NCI-H446 (cell line): ENCODE results near the gene CSKMT.
"Not testable (repeated sequence)": the region's sequence is repeated elsewhere in the genome, so short reads cannot be mapped to it uniquely, and the experiment has no call there.

ENCODE experiments used
- DNase-seq, 2 experiments: peaks; one replicate each; lab custom pipeline; 2025; lab: John Stamatoyannopoulos, UW

The CSKMT gene

DNA sequence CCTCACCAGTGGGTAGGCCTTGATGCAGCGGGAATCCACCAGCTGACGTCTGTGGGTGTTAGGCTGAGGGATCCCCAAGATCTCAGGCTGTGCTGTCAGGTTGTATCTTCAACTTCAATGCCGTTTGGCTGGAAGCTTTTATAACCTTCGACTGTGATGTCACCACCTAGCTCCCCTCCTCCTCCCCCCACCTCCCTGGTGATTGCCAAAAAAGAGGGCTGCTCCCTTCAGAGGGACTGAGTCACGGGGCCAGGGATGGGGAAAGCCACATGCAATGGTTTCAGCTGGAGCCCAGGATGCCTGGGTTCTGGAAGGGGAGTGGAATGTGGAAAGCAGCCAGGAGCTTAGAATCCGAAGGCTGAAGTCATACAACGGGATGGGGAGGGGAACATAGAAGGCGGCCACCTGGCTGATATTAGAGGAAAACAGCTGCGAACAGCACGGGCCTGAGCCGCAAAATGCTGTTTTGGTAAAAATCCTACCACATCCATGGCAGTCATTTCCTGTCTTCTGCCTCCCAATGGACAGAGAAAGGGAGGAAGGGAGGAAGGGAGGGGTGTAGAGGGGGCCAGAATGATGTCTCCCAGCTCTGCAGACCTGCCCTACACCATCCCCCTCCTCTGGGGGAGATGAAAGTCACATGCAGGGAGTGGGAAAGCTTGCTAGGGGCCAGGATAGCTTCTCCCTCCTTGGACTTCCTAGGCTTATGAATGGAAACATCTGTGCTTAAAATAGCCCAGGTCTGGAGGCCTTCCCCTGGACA is 24.5 kb downstream of the CSKMT start, which contains the start of gene LRRN4CL:
LRRN4CL (minus strand) TSS at position 110 of the 763 bp plus-strand sequence. CDS start 1,022 bp downstream, outside the sequence.
- no peak for DNase-seq

DNA sequence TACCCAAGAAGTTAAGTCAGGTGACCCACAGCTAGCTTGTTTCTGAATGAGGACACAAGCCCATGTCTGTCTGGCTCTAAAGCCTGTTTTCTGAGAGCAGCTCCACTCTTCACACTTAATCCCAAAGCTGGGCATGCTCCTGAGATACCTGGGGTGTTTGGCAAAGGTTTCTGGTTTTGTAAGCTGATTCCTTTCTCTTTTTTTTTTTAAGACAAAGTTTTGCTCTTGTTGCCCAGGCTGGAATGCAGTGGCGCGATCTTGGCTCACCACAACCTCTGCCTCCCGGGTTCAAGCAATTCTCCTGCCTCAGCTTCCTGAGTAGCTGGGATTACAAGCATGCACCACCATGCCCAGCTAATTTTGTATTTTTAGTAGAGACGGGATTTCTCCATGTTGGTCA is 28.5 kb downstream of the CSKMT start:
- not testable (repeated sequence) for DNase-seq

DNA sequence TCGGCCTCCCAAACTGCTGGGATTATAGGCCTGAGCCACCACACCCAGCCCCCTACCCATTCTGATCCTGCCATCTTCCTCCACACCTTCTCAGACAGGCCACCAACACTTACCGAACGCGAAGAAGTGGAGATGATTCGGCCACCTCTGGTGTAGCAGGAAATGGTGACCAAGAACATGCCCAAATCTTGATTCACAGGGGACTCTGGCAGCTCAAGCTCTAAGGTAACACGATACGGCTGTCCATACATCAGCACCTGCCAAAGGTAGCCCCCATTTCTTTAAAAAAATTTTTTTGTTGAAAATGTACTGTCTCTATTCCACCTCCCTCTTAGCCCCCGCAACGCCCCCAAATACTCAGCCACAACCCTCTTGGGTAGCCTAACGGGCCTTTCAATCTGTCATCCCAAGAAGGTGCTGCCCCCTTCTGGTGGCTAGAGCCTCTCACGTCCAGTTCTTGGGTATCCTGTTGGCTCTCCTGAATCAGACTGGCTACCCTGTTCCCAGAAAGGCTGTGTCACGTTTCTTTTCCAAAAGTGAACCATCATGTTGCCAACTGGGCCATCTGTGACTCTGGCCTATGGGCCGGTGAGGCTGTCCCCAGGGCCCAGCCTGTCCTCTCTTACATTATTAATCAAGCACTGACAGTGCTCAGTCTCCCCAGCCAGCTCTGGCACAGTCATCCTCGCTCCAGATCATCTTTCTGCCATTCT is 29.5 kb downstream of the CSKMT start:
- DNase-seq: peak; percentile 48 to 78

DNA sequence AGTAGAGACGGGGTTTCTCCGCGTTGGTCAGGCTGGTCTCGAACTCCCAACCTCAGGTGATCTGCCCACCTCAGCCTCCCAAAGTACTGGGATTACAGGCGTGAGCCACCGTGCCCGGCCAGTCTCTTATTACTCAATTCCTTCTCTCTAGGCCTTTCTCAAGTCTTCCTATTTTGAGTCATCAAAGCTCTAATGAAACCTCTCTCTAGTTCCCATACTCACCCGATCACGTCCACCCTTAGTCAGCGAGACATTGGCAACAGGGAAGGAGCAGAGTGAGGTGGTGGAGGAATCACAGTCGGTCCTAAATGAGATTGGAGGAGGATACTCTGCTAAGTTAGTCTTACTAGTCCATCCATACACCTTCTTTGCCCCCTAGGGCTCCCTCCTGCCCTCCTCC is 37.1 kb downstream of the CSKMT start:
- no peak for DNase-seq

DNA sequence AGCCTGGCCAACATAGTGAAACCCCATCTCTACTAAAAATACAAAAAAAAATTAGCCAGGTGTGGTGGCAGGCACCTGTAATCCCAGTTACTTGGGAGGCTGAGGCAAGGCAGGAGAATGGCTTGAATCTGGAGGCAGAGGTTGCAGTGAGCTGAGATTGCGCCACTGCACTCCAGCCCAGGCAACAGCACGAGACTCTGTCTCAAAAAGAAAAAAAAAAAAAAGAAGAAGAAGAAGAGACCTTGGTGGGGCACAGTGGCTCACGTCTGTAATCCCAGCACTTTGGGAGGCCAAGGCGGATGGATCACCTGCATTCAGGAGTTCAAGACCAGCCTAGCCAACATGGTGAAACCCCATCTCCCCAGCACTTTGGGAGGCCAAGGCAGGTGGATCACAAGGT is 38.8 kb downstream of the CSKMT start:
- DNase-seq: not testable (repeated sequence)

DNA sequence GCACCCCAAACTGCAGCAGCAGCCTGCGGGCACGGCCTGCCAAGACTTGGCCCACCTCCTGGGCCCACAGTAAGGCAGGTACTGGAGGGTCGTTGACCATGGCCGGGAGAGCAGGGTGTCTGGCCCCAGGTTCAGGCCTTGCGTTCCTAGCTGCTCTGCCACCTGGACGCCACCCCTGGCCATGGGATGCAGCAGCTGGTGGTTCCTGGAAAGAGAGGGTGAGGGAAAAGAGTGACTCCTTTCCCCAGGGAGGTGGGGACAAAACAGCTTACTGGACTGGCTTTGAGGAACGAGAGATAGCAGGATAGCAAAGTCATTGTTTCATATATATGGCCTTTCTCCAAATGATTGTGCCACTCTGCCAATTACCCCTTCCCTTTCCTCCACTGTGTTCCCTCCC is 40.3 kb downstream of the CSKMT start:
- no peak for DNase-seq

DNA sequence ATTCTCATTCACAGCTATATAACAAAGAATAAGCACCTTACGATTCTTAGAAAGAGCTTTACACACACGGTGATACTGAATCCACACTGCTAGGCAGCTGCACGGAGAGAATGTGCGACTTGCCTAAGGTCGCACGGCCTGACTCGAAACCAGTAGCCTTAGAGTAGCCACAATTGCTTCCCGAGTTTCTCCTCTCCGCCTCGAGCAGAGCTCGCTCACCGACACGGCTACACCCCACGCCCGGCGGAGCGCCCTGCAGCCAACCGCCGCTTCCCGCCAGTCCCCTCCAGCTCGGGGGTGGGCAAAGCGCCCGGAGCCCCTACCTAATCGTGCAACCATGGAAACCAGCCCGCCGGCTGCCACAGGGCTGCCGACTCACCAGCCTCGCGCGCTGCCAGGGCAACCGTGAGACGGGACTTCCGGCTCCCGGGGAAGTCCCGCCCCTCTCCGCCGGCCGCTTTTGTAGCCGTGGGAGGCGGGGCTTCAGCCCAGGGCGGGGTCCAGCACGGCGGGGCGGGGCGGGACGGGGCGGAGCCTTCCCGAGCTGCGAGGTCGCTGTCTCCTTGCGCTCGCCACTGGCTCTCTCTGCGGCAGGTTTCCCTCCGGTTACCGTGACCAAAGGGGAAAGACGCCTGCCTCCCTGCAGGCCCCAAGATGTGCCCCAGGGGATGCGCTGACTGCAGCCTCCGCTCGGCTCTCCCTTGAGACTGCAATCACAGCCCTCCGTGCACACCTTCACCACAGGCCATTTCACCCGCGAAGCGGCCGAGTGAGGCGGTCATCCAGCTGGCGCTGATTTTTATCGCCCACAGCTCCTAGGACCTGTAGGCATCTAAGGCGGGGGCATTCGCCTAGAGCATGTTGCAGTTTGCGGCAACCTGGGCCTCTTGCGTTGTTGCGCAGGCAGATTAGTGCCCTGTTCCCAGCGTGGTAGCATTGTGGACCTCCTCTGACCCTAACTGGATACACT is 41.1 kb downstream of the CSKMT start:
- DNase-seq: peak; percentile 94 to 98

DNA sequence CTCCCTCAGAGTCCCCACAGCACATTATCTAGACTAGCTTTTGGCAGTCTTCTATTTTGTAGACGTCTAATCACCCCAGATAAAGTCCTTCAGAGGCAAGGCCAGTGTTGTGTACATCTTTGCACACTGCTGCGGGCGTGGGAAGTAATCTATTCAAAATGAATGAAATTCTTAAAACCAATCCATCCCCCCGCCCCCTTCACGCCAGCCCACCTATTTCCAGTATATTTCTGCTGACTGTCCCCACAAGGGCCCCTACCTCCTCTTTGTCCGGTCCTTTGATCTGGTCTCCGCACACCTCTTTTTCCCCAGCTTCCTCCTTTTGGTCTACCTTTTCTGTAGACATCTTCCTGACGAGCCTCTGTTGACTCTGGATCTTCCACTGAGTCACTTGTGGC is 41.7 kb downstream of the CSKMT start:
- DNase-seq: no peak

DNA sequence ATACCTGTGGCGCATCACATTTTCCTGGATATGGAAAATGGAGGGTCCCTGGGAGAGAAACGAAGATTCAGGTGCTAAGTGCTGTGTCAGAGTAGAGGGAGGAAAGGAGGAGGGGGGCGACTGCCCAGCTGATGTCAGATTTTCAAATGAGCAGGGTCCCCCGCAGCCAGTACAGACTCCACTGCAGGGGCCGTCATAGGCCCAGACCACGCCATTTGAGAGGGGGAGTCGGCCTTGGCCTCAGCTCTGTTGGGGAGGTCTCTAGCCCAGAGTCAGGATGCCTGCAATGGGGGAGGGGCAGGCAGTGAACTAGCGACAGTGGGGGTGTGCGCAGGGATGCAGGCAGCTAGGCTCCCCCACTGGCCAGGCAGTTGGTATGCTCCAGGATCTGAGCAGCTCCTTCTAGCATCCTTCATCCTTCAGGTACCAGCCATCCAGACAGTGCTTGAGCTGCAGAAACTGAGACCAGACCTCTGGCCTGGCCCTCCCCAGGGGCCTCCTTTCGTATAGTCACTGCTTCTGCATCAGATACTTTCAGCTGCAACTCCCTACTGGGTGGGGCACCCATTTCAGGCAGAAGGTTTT is 42.3 kb downstream of the CSKMT start, which contains the start of the genes BSCL2 and GNG3:
BSCL2 (minus strand) TSS at position 148 of the 585 bp plus-strand sequence. CDS start 229 bp downstream, outside the sequence.
GNG3 (plus strand) TSS at position 400 of the 585 bp plus-strand sequence. CDS start 620 bp downstream, outside the sequence.
- DNase-seq: no peak

DNA sequence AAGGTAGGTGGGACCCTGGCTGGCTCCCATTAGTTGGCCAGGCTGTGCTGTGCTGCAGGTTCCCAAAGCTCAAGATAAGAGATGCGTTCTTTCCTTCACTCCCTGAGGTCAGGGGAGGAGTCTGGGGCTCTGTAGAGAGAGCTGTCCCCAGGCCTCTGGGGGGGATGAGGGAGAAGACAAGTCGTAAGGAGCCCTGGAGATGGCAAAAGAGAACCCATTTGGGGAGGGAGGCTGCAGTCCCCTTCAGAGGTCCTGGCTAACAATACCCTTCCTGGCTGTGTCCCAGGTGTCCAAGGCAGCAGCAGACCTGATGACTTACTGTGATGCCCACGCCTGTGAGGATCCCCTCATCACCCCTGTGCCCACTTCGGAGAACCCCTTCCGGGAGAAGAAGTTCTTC is 43.3 kb downstream of the CSKMT start:
- no peak for DNase-seq

DNA sequence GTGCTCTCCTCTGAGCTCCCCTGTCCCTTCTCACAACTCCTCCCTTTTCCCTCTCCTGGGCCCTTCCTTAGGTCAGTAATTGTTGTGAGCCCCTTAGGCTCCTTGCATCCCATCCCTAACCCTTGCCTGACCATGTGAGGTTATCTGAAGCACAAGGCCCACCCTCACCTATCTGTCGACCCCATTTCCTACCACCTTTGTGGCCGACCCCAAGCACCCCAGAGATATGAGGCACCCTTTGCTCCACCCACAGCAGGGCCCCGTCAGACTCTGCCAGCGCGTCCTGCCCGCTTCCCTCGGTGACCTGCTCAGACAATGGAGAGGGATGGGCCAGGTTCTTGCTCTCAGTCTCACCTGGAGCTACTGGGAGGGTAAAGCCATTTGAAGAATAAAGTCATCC is 43.7 kb downstream of the CSKMT start:
- no peak for DNase-seq

DNA sequence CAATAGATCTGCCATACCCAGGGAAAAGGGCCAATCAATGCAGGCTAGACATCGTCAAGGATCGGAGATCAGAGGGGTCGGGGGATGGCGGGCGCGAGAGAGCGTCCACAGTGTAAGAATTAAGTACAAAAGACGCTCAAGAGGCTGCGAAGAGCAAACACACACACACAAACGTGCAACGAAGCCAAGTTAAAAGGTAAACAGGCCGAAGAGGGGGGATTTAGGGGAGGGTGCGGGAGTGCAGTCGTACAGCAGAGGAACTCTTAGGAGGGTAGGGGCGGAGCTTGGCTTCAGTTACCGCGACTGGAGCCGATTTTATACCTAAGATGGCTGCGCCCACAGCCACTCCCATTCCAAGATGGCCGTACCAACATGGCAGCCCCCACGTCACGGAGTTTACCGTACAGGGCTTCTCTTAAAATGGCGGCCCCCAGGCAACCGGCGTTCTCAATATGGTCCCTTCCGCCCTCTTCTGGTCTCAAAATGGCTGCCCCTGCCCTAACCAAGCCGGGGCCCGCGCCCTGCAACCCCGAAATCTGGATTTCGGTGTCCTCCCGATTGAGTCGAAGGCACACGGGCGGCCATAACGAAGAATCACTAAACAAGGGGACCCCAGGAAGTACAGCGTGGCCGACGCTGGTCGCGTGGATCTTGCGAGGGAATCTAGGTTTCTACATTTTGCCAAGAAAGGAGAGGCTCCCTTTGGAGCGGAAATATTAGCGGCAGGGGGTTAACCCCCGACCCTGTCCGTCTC is 44.3 kb downstream of the CSKMT start:
- no peak for DNase-seq

DNA sequence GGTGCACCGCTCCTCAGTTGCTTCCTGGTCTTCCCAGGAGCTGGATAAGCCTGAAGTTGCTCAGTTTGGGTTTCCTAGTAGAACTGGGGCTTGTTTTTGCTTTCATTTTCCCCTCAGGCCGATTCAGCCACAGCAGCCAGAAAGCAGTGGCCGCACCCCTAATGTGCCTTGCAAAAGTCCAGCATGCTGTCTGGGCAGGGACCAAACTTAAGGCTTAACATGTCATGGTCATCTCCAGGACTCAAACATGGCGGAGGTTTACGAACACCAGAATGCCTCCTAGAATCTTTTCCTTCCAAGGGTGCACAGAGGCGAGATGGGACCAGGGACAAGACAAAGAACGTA is 44.9 kb downstream of the CSKMT start:
- no peak for DNase-seq

DNA sequence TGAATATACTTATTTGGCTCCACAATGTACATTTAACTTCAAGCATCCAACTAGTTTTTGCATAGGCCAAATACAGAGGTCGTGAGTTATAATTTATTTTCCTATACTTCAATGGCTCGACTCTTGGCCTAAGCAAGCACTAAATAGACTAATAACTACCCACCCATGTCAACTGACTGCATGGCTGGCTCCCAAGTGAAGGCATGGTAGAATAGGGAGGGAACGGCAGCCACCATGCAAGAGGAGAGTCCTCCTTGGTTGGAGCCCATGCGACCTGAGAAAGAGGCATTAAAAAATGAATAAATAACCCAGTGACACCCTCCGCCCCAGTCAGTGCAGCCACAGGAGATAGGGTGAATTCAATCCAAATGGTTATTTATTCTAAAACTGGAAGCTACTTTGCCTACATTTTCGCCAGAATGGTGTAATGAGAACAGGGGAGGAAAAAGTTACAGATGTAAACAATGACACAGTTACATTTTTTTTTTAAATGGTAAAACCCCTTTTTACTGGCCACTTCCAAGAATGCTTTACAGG is 47.2 kb downstream of the CSKMT start:
- no peak for DNase-seq

DNA sequence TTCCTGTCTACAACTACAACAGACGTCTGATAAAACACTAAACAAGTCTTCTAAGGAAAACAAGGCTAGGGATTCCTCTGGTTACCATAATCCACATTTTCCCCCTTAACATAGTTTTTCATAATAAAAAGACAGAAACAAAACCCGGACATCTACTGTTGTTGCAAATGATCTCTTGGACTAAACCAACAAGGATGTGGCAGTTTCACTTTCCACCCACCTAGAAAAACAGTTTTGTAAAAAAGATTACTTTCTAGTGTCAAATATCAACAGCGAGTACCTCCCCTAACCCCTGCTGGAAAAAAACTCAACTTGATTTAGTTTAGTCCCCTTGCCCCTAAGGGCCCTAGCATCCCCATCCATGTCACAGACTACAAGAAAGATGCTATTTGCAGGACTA is 47.7 kb downstream of the CSKMT start:
- no peak for DNase-seq

DNA sequence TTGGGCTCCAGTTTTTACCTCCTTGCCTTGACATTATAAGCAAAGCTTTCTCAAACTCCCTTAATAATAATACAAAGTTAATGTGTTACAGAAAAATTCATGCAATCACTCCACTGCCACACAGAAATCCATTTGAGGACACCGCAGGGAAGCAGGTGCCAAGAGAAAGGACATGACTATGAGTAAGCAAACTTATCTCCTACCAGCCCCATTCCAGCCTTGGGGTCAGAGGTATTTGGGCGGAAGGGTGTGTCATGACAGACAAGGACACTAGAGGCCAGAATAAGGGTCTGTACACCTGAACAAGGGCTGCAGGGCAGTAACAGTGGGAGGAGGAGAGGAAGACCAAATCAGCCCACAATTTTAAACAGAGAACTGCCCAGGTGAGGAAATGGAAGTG is 48.2 kb downstream of the CSKMT start:
- no peak for DNase-seq

DNA sequence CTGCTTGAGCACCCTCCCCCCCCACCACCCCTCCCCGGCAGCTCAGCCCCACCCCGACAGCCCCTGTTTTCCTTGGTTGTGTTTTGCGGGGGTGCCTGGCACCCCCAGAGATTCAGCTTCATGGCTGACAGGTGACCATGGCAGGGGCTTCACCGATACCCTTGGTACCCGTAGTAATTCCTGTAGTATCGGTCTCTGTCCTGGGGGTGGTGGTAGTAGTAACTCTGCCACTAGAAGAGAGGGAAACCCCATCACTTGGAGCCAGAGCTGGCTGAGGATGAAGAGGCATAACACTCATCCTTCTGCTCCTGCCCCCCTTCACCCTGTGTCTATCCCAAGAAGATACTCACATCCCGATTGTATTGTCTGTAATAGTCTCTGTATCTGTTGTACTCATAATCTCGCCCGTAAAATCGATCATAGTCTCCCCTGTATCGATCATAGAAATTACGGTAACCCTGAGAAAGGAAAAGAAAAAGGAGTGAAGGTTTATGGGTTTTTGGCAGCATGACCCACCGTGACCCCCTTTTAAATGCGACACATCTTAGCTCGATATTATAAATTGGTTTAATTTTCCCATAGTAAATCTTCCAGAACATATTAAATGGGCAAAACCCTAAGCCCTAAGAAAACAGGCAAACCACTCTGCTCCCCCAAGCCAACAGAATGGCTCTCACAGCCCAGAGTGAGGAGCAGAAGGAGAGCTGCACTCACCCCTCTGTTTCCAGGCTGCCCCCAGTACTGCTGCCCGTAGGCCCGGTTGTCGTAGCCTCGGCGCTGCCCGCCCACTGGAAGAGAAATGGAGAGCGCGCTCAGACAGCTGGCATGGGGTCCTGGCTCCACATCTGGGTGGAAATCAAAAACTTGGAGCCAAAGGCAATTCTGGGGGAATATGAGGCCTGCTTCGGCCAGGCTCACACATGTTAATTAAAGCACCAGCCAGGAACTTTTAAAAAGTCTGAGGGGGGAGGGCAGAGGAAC is 50.3 kb downstream of the CSKMT start:
- DNase-seq: no peak

DNA sequence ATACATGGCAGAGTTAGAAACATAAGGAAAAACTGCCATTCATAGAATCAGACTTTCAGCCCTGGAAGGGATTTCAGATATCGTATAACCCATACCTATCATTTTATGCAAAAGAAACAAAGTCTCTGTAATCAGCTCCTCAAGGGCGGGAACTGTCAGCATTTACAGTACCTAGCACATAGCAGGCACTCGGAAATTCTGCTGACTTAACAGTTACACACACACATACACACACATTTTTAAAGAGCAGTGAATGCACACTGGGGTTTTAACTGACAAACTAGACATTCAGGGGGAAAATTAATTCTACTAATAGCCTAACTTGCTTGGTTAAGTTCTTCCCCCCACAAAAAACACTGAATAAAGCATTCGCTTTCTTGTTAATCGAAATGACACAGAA is 51.1 kb downstream of the CSKMT start:
- no peak for DNase-seq

DNA sequence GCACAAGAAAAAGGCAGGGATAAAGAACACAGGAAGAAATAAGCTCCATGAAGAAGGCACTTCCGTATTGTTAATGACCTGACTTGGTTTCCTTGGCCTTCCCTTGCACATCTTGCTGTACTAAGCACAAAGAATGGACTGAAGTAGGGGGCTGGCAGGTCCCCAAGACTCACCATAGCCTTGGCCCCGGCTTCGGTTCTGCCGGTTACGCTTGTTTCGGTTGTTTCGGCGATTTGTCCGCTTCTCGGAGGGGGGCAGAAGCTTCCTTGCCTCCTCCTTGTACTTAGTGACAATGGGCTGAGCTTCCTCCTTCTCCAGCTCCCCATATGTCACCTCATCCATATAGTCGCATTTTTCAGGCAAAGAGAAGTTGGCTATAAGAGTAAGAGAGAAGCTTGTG is 51.7 kb downstream of the CSKMT start:
- no peak for DNase-seq
